ENCODE data around the gene CRIP2.

Gene CRIP2

GRCh38 chr14:105444859-105445258, 29.8 kb upstream of the CRIP2 start:
- DNase-seq (ENCODE audit: low read depth), result no peak

GRCh38 chr14:105445290-105445689, 29.3 kb upstream of the CRIP2 start:
- DNase-seq (ENCODE audit: low read depth), result no peak

DNA sequence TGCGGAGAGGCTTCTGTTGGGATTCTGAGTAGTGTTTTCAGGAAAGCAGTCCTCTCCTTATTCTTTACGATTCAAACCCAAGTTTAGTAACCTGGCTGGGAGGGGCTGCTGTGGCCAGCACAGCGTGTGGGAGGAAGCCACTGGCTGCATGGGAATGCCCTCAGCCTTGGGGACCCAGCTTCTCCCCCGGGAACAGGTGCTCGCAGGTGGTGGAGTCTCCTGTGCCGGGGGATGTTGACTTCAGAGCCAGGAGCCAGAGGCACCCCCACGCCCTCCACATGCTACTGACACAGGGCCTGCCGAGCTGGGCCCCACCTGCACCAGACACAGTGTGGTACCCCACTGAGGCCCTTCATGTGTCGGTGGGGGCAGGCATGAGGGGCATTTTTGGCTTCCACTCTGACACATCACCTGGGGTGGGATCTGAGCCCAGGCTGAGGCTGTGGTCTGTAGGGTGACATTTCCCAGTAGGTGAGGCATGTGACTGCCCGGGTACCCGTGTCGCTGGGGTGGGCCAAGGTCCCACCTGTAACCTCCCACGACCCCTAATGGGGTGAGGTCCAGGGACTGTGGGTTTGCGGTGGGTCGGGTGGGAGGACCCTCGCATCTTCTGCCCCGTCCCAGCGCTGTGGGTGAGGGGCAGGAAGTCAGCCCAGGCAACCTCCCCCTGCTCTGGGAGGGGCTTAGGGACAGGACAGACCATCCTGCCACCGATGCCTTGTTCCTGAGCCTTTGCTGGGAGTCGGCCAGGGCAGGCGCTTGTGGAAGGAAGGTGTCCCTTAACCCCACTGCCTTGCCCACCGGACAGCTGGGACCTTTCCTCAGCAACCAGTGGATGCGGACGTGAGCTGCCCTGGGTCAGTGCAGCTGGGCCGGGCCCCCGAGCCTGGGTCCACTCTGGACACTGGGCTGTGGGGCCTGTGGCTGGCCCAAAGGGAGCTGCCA, 28.4 kb upstream of the CRIP2 start:
- no peak for DNase-seq (ENCODE audit: low read depth)

DNA sequence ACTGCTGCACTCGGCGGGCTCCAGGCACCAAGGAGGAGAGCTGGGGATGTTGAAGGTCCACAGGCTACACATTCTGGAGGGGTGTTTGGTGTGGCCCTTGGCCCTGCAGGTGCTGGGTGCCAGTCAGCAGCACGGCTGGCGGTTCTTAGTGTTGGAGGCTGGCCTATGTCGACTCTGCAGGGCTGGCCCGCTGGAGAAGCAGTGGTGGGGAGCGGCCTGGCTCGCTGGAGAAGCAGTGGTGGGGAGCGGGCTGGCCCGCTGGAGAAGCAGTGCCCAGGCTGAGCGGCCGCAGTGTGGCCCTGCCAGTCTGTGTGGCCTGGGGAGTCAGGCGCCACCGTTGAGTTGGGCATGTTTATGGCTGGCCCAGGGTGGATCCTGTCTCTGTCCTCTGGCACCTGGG, 27.6 kb upstream of the CRIP2 start:
- DNase-seq (ENCODE audit: low read depth), result no peak

DNA sequence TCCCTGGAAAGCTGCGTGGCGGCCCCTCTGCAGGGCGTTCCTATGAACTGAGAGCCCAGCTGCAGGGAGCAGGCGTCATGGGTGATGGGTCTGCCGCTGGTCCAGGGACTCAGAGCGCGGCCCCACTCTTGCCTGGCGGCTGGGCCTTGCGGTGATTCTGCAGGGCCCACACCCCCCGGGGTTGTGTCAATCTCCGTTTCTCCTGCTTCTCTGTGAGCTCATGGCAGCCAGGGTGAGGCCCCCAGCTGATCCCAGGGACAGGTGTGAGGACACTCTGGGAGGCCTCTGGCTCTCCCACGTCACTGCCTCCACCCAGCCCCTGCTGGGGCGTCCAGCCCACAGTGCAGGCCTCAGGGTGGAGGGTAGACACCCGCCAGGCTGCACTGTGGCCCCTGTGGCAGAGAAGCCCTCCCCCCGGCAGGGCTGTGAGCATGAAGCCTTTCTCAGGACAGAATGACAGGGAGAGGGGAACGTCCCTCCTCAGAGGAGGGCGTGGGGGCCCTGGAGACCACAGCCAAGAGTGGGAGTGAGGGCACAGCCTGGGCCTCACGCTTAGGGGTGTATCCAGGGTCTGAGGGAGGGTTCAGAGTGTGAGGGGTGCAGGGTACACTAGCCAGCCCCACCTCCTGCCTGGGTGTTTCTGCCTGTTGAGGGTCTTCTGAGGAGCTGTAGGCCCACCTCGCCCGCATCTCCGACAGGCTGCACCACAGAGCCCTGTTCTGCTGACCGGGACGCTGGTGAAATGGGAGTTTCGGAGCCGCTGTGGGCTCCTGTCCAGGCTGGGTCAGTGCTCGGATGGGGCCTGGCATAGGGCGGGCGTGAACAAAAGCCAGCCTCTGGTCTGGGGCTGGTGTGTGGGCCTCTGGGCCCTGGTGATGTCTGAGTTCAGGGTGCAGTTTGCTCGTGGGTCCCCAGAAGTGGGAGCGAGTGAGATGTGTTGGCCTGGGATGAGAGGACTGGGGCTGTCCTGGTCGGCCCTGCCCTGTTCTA, 26.7 kb upstream of the CRIP2 start:
- DNase-seq (ENCODE audit: low read depth), result no peak

GRCh38 chr14:105448706-105449111, 25.9 kb upstream of the CRIP2 start:
- peak; percentile 8 for DNase-seq (ENCODE audit: low read depth)

- DNase-seq (ENCODE audit: low read depth), result no peak
Measured at GRCh38 chr14:105449276-105450122, 25.1 kb upstream of the CRIP2 start.

GRCh38 chr14:105450123-105450505, 24.5 kb upstream of the CRIP2 start:
- no peak for DNase-seq (ENCODE audit: low read depth)

DNA sequence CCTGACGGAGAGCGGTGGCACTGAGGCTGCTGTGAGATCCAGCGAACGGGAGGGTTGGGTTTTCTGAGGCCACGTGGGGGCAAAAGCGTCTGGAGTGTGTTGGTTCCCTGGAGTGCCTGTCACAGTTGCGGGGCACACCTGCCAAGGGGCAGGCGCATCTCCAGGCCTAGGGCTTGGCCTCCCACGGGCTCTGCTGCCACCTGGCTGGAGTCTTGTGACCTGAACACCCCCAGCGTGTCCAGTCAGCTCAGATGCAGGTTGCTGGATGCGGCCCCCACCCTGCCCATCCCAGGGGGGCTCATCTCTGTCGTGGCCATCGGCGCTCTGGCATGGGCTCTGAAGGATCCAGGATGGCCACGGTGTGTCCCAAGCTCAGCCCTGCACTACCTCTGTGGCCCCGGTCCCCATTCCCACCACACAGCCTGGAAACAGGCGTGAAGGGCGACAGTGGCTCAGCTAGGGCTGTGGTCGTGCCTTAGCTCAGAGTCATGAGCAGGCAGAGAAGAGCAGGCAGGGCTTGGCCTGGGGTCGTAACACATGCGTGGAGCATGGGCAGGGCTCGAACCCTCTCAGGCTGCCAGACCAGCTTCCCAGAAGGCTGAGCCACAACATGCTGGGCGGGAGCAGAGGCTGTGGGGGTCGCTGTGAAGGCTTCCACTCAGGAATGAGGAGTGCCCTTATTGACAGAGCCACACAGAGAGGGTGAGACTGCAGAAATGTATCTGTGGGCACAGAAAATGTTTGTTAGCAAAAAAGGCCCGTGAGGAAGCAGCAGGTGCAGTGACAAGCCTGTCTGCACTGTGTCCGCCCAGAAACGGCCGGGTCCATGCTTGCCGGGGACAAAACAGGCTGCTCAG, 23.5 kb upstream of the CRIP2 start:
- DNase-seq (ENCODE audit: low read depth), result no peak

DNA sequence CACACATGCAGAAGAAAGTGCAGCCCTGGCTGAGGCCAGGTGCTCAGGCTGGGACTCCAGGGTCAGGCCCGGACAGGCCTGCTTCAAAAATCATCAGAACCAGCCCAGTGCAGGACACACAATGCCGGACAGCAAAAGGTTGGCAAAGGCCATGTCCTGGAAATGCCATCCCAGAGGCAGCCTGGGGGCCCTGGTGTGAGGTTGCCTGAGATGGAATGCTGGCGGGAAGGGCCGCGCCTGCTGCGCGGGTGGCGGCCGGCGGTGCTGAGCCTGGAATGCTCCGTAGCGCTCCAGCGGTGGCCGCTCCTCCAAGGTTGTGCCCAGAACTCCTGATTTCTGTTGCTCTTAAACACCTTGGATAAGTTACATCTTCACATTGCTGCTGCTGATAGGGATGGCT, 21.7 kb upstream of the CRIP2 start:
- no peak for DNase-seq (ENCODE audit: low read depth)

GRCh38 chr14:105453847-105454246, 20.8 kb upstream of the CRIP2 start:
- no peak for DNase-seq (ENCODE audit: low read depth)

DNA sequence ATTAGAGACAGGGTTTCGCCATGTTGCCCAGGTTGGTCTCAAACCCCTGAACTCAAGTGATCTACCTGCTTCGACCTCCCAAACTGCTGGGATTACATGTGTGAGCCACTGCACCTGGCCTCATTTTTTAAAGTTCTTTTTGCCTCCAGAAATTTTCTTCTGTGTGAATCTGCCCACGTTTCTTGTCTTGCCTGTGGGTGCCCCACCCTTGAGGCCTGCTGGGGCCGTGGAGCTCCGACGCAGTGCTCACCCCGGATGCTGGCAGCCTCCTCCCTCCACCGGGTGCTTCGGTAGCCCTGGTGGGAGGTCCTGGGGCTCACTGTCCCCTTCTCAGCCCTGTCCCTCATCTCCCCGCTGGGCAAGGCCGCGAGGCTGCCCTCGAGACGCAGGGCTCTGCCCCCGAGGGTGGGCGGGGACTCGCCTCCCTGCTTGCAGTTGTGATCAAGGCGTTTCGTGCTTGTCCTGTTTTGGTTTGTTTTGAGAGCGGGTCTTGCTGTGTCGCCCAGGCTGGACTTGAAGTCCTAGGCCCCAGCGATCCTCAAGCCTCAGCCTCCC, 19.5 kb upstream of the CRIP2 start:
- no peak for DNase-seq (ENCODE audit: low read depth)

DNA sequence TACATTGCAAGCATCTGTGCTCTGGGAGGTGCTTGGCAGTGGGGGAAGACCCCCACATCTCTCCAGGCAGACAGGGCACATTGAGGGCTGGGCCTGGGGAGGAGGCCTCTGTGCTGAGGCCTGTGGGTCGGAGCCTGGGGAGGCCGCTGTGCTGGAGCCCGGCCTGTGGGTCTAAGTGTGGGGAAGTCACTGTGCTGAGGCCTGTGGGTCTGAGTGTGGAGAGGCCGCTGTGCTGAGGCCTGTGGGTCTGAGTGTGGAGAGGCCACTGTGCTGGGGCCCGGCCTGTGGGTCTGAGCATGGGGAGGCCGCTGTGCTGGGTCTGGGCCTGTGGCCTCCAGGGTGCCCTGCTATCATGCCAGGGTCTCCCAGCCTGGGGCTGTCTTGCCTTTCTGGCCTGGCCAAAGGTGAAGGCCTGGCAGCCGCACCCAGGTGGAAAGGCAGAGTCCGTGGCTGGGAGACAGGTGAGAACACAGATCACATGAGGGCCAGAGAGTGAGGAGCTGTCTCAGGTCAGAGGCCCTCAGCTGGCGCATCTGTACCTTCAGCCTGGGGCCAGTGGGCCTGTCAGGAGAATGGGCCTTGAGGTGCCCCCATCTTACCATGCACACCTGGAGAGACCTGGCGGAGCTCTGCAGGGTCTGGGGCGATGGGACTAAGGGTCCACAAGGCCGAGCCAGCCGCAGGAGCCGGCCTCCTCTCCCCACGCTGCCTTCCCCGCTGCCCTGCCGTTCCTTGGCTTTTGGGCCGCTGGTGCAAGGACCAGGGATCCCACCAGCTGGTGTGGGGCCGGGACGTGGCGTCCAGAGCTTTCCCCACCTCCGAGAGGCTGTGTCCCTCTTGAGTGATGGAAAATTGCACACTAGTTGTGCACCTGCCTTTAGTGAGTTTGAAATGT, 18.6 kb upstream of the CRIP2 start:
- no peak for DNase-seq (ENCODE audit: low read depth)

DNA sequence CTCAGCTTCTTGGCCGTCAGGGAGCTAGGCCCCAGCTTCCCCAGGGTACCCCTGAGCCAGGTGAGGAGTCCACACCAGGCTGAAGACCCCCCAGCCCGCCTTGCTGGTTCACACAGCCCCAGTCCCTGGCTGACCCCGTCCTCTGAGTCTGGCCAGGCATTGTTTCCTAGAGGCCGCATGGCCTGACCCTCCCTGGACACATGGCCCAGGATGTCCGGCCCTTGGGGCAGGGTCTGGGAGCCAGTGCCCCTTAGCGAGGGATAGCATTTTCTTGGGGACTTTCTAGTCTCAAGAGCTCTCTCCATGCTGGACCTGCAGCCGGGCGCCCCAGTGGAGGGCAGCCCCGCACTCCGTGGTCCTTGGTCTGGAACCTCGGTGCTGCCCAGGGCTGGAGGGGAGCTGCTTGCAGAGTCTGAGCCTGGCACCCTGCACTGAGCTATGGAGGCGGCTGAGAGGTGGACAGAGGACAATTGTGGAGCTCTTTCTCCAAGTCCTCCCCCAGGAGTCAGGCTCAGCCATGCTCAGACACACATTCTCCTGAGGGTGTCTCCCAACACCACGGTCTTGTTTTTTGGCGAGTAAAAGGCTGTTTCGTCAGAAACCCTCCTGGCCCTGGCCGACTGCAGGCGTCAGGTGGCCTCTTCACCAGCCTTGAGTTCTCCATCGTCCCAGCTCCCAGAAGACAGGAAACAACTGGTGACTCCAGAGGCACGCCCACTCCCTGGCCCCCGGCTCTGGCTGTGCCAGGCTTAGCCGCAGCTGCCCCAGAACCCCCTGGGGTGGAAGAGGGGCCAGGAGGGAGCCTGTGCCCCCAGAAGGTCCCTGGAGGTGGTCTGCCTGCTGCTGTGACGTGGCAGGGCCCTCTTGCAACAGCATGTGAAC, 17.6 kb upstream of the CRIP2 start:
- no peak for DNase-seq (ENCODE audit: low read depth)

- no peak for DNase-seq (ENCODE audit: low read depth)
Measured at GRCh38 chr14:105458010-105458409, 16.6 kb upstream of the CRIP2 start.

GRCh38 chr14:105458571-105458970, 16.1 kb upstream of the CRIP2 start:
- no peak for DNase-seq (ENCODE audit: low read depth)

- DNase-seq (ENCODE audit: low read depth), result no peak
Measured at GRCh38 chr14:105460116-105460515, 14.5 kb upstream of the CRIP2 start.

GRCh38 chr14:105460616-105461015, 14.0 kb upstream of the CRIP2 start:
- no peak for DNase-seq (ENCODE audit: low read depth)

DNA sequence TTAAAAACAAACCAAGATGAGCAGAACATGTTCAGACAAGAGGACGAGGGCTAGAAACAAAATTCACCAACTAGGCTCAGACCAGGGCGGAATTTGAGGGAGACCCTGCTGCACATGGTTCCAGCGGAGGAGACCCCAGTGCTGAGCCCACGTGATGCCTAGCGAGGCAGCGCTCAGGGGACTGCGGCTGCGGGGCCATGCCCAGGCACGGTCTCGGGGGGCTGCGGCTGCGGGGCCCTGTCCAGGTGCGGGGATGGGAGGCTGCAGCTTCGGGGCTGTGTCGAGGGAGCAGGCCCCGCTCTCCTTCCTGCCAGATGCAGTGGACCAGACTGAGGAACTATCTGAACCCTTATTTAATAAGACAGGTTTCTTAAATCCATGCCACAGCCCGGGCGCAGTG, 12.7 kb upstream of the CRIP2 start:
- no peak for DNase-seq (ENCODE audit: low read depth)

All from fibroblast of the conjunctiva (primary cell).